GM12878 (cell line): Measurements from ENCODE around the gene JAG2. TPM values are rescaled to one million over a fixed set of nuclear protein-coding genes. Genes with fewer than 3 reads are reported as not detected.

Experiments
- ATAC-seq: fragments of 200-7000 bp; cut with Tn5 transposase; 3 replicates; pipeline ENCODE4 v1.9.1; 2020; ENCODE audit warnings: mild to moderate bottlenecking, moderate library complexity
- BruUV-seq: library from RNA; stranded (reverse); fragments of 400-500 nt; replicated peaks from 2 replicates; lab custom pipeline; 2021; lab: Mats Ljungman, UMichigan
- CTCF ChIA-PET: fragments of 300-600 bp; sonication (Branson Sonifier 250); formaldehyde crosslinking; extraction: SDS; loops from one replicate; lab custom pipeline; 2021; ENCODE audit warnings: inconsistent platforms; lab: Yijun Ruan, JAX
- POLR2A ChIA-PET: fragments of 350-600 bp; formaldehyde crosslinking; extraction: SDS; loops from one replicate; lab custom pipeline; 2021; ENCODE audit warnings: inconsistent platforms; lab: Charles Lee
- RAD21 ChIA-PET: fragments of 300-600 bp; sonication (Branson Sonifier 250); formaldehyde crosslinking; loops from one replicate; lab custom pipeline; 2023; ENCODE audit warnings: antibody characterized with exemption; ENCODE audit not compliant: unreplicated experiment; lab: Charles Lee
- SMC1A ChIA-PET: fragments of 300-600 bp; sonication (Branson Sonifier 250); formaldehyde crosslinking; loops from one replicate; lab custom pipeline; 2023; ENCODE audit not compliant: unreplicated experiment, uncharacterized antibody; lab: Charles Lee
- DNase-seq: peaks from one replicate; pipeline ENCODE4 v3.0.0-alpha.2; 2011; ENCODE audit warnings: low read depth, low spot score
- FAIRE-seq: peaks from 3 replicates; lab custom pipeline; 2011; peaks lifted over from hg19 to GRCh38; lab: Jason Lieb, UNC
- H2AFZ ChIP-seq: 2 replicates; pipeline ENCODE4 v1.6.0; 2011; ENCODE audit warnings: low read depth, low read length, control low read depth; ENCODE audit not compliant: control insufficient read depth
- H3K27ac ChIP-seq: 2 replicates; pipeline ENCODE4 v1.5.1; 2011; ENCODE audit warnings: control low read depth; ENCODE audit not compliant: control insufficient read depth, insufficient read depth
- H3K27me3 ChIP-seq, 2 experiments: replicated peaks in 1 of 2; 2 replicates each; pipeline versions ENCODE4 v1.6.0 to v1.6.1; 2011; ENCODE audit warnings: low read length in 1 of 2; ENCODE audit not compliant: control insufficient read depth in 2 of 2, insufficient read depth in 2 of 2
- H3K36me3 ChIP-seq, 2 experiments: 2 replicates each; pipeline ENCODE4 v1.5.1; 2011; ENCODE audit warnings: low read length in 1 of 2; ENCODE audit not compliant: control insufficient read depth in 2 of 2, insufficient read depth in 2 of 2
- H3K4me1 ChIP-seq: 2 replicates; pipeline ENCODE4 v1.6.1; 2011; ENCODE audit warnings: mild to moderate bottlenecking, low read length, moderate library complexity, mixed read lengths; ENCODE audit not compliant: control insufficient read depth, insufficient read depth
- H3K4me2 ChIP-seq: 2 replicates; pipeline ENCODE4 v1.6.0; 2011; ENCODE audit warnings: control low read depth; ENCODE audit not compliant: control insufficient read depth, insufficient read depth
- H3K4me3 ChIP-seq: fragments of 200-600 bp; sonication (generic); 2 replicates; pipeline ENCODE4 v1.5.1; 2016
- H3K79me2 ChIP-seq: 2 replicates; pipeline ENCODE4 v1.6.0; 2011; ENCODE audit warnings: low read length; ENCODE audit not compliant: control insufficient read depth, insufficient read depth
- H3K9ac ChIP-seq: 2 replicates; pipeline ENCODE4 v1.8.0; 2011; ENCODE audit warnings: low read length, control low read depth, mixed read lengths; ENCODE audit not compliant: control insufficient read depth, insufficient read depth
- H3K9me3 ChIP-seq: replicated peaks from 3 replicates; pipeline ENCODE4 v1.5.1; 2011; ENCODE audit warnings: mild to moderate bottlenecking, low read length; ENCODE audit not compliant: control insufficient read depth, insufficient read depth
- H4K20me1 ChIP-seq: 2 replicates; pipeline ENCODE4 v1.6.0; 2011; ENCODE audit not compliant: control insufficient read depth, insufficient read depth
- BACH1 ChIP-seq: fragments of 450-650 bp; IDR thresholded peaks from 2 replicates; pipeline ENCODE4 v1.6.1; 2017; ENCODE audit warnings: mild to moderate bottlenecking, borderline replicate concordance
- ETV6 ChIP-seq, 2 experiments: fragments of 450-650 bp in 1 of 2; IDR thresholded peaks in 1 of 2; conservative IDR thresholded peaks in 1 of 2; 2 replicates each; pipeline ENCODE4 v1.6.1; 2014; ENCODE audit warnings: antibody characterized with exemption in 1 of 2, borderline replicate concordance in 1 of 2, low read depth in 1 of 2, mild to moderate bottlenecking in 1 of 2, moderate library complexity in 1 of 2
- HCFC1 ChIP-seq: fragments of 150-350 bp; IDR thresholded peaks from 2 replicates; pipeline ENCODE4 v1.6.1; 2014; ENCODE audit warnings: low read length
- NR2C2 ChIP-seq: IDR thresholded peaks from 2 replicates; pipeline ENCODE4 v1.6.1; 2011; ENCODE audit warnings: borderline replicate concordance, low read depth; ENCODE audit not compliant: control insufficient read depth, insufficient read length
- RAD21 ChIP-seq: IDR thresholded peaks from 2 replicates; pipeline ENCODE4 v1.6.1; 2011; ENCODE audit warnings: mild to moderate bottlenecking, low read depth, low read length, moderate library complexity; ENCODE audit not compliant: insufficient read depth
- SUPT20H ChIP-seq: IDR thresholded peaks from 2 replicates; pipeline ENCODE4 v1.6.1; 2011; ENCODE audit warnings: low read depth, mild to moderate bottlenecking, low read length, moderate library complexity, borderline replicate concordance; ENCODE audit not compliant: control insufficient read depth
- WRNIP1 ChIP-seq: IDR thresholded peaks from 2 replicates; pipeline ENCODE4 v1.6.1; 2011; ENCODE audit warnings: low read depth, low read length, improper control_type of control experiment, borderline replicate concordance
- WGBS: methylation state at CpG from one replicate; pipeline ENCODE4 v1.1.6; 2016; ENCODE audit warnings: low lambda C conversion rate; ENCODE audit not compliant: insufficient replicate concordance, insufficient coverage; ENCODE audit errors: missing lambda C conversion rate; 5-methylcytosine and 5-hydroxymethylcytosine counted together
- in situ Hi-C: fragments of 300-500 bp; cut with MboI; formaldehyde crosslinking; loops from 9 replicates; pipeline ENCODE4 v1.14.3; 2018; ENCODE audit warnings: mixed read lengths
- intact Hi-C: fragments of 100-400 bp; cut with micrococcal nuclease; formaldehyde crosslinking; loops from one replicate; pipeline ENCODE4 v1.14.2; 2022; ENCODE audit not compliant: unreplicated experiment
- polyA plus RNA-seq, 11 experiments: library from polyadenylated mRNA; depleted of rRNA in 4 of 11; unstranded in 6 of 11; stranded (reverse) in 5 of 11; fragments of >200 nt; fragmentation: Nextera tagmentation in 4 of 11; fragmentation: Illumina TruSeq in 1 of 11; extraction: Ambion mirVana in 4 of 11; extraction: Trizol in 1 of 11; gene quantifications; 1 replicate in 1 of 11; 2 replicates in 10 of 11; pipeline versions ENCODE4 v1.2.1 to v1.2.3, GENCODE V29; 2011 to 2016; ENCODE audit warnings: inconsistent platforms in 2 of 11, missing spikeins in 2 of 11, low read depth in 1 of 11
- total RNA-seq, 4 experiments: library from RNA; depleted of rRNA in 3 of 4; stranded (reverse); fragments of >200 nt in 3 of 4; fragmentation: Illumina TruSeq in 1 of 4; extraction: Trizol in 1 of 4; gene quantifications; 2 replicates each; pipeline versions ENCODE4 v1.2.1 to v1.2.3, GENCODE V29; 2013 to 2021
- TF ChIP-seq, protein P1 (sequence below): fragments of 450-650 bp; IDR thresholded peaks from 2 replicates; pipeline ENCODE4 v1.6.1; 2017; ENCODE audit warnings: mild to moderate bottlenecking, moderate library complexity

The JAG2 gene
- total and polyA plus RNA-seq, 10 of the 15 experiments (the other 5 are each of a cell fraction or from before 2014, with no cell fraction given) = 0.04 to 0.14 (median 0.06) TPM; not detected in 5

DNA sequence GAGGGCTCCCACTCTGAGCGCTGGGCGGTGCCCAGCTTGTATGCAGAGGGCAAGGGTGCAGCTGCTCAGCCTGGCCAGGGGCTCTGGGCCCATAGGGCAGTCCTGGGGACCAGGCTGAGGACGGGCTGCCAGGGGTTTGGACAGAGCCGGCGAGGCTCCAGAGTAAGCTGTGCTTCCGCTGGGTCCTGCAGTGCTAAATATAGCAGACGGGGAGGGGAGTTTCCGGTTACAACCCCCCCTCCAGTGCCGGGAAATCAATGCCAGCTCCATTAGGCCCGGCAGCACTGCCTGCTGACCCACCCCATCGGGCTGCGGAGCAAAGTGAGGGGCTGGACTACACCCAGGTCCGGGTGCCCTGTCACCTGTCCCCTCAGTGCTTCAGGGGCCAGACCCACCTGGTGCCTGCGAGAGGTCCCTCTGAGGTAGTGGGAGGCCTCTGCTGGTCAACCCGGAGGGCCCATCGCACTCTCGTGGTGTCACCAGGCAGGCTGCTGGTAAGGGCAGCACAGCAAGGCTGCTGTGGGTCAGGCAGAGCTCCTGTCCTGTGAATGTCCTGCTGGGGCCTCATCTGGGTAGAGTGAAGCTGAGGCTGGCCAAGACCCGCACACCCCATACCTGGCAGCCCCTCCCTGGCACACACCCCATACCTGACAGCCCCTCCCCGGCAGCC, 2.6 kb upstream of the JAG2 start:
- CTCF ChIA-PET = no interaction called here

More for the DNA sequence above, 2.6 kb upstream of the JAG2 start:
- DNase-seq (no peak), FAIRE-seq (no peak), ATAC-seq (no peak)
- Histone ChIP-seq H3K4me2 (no peak overlapping the region), H3K27ac (no peak overlapping the region), H3K36me3 (no peaks in the 10 kb centered on the region), H3K9me3 (no peaks in the 10 kb centered on the region), H3K9ac (no peak overlapping the region), H3K4me3 (no peak overlapping the region), H4K20me1 (no peaks in the 10 kb centered on the region), H3K27me3 (peaks cover 2 to 3% of the 10 kb centered on the region in 2 experiments; a peak in 2 of 4 replicates), H3K79me2 (no peaks in the 10 kb centered on the region), H2AFZ (no peak overlapping the region), H3K4me1 (peaks cover 3% of the 10 kb centered on the region; the same call in 1 of the 2 replicates)
- BruUV-seq = no TSS peak
- ChIA-PET POLR2A (no interaction called here), SMC1A (no interaction called here), RAD21 (no interaction called here)
- TF ChIP-seq, protein P1, sequence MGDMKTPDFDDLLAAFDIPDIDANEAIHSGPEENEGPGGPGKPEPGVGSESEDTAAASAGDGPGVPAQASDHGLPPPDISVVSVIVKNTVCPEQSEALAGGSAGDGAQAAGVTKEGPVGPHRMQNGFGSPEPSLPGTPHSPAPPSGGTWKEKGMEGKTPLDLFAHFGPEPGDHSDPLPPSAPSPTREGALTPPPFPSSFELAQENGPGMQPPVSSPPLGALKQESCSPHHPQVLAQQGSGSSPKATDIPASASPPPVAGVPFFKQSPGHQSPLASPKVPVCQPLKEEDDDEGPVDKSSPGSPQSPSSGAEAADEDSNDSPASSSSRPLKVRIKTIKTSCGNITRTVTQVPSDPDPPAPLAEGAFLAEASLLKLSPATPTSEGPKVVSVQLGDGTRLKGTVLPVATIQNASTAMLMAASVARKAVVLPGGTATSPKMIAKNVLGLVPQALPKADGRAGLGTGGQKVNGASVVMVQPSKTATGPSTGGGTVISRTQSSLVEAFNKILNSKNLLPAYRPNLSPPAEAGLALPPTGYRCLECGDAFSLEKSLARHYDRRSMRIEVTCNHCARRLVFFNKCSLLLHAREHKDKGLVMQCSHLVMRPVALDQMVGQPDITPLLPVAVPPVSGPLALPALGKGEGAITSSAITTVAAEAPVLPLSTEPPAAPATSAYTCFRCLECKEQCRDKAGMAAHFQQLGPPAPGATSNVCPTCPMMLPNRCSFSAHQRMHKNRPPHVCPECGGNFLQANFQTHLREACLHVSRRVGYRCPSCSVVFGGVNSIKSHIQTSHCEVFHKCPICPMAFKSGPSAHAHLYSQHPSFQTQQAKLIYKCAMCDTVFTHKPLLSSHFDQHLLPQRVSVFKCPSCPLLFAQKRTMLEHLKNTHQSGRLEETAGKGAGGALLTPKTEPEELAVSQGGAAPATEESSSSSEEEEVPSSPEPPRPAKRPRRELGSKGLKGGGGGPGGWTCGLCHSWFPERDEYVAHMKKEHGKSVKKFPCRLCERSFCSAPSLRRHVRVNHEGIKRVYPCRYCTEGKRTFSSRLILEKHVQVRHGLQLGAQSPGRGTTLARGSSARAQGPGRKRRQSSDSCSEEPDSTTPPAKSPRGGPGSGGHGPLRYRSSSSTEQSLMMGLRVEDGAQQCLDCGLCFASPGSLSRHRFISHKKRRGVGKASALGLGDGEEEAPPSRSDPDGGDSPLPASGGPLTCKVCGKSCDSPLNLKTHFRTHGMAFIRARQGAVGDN = no peak
- TF ChIP-seq WRNIP1 = no peak
- no peak for TF ChIP-seq NR2C2
- no peak for TF ChIP-seq HCFC1
- TF ChIP-seq RAD21 = no peak
- no peak for TF ChIP-seq SUPT20H
- no peak for TF ChIP-seq ETV6 (conservative IDR thresholded peaks at IDR 0.05 in 1 of 2, IDR thresholded peaks at IDR 0.05 in 1 of 2; ENCODE audit: borderline replicate concordance in 1 of 2, low read depth in 1 of 2)
- TF ChIP-seq BACH1 = no peak
- in situ Hi-C loops = no loop called here
- intact Hi-C loops = no loop called here
- 5% methylated on average over 19 of the region's 19 CpGs for WGBS
